GM18870 (cell line): ENCODE results near the gene GRAP.
"Not testable (repeated sequence)": the region's sequence is repeated elsewhere in the genome, so short reads cannot be mapped to it uniquely, and the experiment has no call there.

Experiments used
- ATAC-seq: cut with Tn5 transposase; IDR thresholded peaks from one replicate; pipeline ENCODE4 v1.9.1; 2021; ENCODE audit warnings: moderate library complexity; ENCODE audit not compliant: unreplicated experiment

The GRAP gene

DNA sequence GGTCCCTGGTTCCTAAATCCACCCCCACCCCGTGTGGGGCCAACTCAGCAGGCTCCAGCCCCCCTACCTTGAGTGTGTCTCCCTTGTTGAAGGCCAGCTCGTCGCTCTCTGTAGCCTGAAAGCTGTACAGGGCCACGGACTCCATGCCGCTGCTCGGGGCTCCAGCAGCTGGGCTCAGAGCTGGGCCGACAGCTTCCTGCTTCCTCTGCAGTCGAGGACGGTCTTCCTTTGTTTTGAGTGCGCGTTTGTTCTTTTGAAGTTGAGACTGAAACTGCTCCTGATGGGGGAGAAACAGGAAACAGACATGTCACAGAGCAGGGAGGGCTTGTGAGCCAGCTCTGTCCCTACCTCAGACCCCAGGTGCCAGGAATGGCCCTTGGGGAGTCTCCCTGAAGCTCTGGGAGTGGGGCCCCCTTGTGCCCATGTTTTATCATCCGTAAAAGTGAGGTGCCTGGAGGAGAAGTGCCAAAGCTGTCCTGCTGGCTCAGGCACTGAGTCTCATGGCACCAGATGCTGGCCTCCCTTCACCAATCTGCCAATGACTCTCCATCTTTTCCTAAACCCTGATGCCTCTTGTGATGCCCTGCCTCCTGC, at the start of gene GRAP:
TSS of gene GRAP (minus strand) at position 176 of the 594 bp plus-strand sequence. CDS start at position 145, 31 bp downstream.
- not testable (repeated sequence) for ATAC-seq

DNA sequence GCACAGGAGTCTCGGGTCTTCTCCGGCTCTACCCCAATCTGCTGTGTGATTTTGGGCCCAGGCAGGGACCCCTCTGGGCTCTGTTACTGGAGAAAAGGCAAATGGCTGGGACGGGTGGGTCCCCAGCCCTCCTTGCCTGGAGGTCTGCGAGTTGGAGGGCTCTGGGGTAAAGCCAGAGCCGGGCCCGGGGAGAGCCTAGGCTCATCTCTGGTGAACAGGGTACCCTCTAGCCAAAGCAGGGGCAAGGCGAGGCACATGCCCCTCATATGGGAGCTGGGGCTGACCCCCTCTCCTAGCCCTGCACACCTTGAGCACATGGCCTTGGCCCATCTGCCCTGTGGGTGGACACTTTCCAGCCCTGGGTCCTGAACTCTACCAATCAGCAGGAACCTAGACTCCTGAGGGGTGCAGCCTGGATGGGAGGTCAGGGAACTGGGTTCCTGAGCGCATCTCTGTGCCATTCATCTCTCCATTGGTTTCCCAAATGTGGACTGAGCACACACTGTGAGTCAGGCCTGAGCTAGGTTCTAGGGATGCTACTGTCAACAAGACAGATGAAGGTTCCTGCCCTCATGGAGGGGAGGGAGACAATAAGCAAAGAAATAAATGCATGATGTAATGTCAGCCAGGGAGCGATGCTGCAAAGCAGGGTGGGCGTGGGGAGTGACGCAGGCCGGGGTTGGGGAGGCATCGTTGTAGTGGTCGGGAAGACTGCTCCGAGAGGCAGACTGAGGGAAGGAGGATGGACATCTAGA, 47.1 kb upstream of the GRAP start:
- not testable (repeated sequence) for ATAC-seq

DNA sequence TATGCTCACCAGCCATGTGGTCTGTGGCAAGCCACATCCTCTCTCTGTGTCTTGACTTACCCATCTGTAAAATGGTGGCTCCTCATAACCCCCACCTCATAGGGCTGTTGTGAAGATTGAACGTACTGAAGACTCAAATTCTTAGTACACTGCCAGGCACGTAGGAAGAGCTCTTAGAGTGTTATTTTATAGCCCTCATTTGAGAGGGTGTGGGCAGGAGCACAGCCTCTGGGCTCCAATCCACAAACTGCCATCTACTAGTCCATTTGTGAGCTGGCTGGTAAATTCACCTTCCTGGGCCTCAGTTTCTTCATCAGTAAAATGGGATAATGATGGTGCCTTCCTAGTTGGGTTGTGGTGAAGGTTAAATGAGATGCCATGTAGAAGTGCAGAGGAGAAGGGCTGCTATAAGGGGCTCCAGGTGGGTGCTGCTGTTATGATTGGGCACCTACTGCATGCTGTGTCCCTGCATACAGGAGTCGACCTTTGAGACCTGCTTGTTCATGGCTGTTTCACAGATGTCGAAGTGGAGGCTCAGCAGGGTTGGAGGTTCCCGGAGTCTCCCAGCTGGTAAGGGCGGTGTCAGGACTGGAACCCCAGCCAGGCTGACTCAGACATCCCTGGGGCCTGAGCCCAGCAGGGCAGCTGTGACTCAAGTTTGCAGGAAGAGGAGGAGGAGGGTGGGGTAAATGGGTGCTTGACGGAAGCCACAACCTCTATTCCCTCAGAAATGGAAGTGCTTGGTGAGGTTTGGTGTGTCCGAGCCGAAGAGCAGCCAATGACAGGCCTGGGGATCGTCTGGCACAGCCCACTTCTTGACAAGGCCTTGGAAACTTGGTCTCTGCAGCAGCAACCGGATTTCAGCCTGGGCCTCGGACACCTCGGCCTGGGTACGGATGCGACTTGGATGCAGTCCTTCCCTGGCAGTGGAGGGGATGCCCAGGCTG, 46.3 kb upstream of the GRAP start:
- ATAC-seq, result not testable (repeated sequence)

DNA sequence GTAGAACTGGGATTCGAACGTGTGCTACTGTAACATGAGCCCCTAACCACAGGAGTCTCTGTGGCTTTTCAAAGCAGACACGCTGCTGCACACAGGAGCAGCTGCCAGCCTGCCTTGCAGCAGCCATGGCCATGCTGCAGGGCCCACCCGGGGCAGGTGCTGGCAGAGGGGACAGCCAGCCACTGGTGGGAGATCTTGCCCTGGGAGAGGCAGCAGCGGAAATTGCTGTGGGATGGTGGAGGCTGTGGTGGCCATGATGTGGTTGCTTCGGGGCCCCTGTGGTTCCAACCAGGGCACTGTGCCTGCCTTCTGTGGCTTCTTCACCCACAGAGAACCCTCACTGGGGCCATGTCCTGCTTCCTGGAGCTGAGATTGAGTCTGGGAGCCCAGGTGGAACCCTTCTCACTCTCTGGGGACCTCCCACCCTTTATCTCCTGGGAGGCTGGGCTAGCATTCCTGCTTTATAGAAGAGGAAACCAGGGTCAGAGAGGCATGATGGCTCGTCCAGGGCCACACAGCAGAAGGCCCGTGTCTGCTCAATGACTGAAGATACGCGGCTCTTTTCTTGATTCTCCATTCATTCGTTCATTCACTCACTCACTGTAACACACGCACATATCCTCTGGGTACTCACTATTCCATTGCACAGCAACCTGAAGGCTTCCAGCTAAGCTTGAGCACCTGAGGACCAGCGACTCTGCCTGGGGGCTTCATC, 43.5 kb upstream of the GRAP start:
- not testable (repeated sequence) for ATAC-seq

DNA sequence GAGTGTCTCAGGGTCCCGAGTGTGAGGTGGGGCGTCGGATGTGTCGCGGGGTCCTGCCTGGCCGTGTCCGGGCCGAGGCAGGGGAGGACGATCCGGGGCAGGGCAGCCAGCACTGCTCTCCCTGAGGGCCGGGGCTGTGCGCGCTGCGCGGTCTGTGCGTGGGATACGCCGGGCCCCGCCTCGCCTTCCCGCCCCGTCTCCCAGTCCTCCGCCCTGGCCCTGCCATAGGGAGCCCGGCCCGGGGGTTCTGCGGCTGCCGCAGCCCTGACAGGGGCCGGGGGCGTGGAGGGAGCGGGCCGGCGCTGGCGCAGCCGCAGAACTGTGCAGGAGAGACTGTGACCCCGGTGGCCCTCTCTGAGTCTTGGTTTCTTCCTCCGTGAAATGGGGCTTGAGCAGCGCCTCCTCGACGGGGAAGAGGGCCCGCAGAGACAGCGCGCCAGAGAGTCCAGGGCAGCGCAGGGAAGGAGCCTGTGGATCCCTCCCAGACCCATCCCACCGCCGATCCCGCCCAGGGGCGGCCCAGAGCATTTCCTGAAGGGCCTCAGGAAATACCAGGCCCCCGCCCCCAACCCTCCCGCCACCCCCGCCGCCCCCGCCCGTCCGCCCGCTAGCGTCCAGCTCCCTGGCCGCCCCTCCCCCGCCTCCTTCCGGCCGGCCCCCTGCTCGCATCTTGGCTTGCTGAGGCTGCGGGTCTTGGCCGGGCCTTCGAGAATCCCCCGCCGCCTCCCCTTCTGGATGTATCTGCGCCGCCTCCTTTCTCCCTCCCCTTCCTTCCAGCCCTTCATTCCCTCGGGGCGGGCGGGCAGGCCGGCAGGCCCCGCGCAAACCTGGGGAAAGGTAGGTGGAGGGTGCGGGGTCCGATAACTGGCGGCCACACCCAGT, 42.3 kb upstream of the GRAP start:
- not testable (repeated sequence) for ATAC-seq

DNA sequence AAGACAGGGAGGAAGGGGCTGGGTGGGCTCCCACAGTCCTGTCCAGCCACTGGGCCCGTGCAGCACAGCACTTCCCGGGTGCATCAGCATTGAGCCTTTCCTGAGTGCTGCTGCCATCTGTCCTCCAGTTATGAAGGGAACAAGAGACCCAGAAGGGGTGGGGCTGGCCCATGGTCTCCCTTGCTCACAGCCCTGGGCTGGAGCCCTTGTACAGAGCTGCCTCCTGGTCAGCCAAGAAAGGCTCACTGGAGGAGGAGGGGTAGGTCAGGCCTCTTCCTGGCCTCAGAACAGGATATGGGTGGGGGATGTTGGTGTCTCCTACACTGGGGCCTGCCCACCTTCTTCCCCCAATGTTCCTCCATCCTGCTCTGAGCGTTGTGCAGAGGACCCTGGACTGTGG, 30.6 kb upstream of the GRAP start:
- ATAC-seq, result not testable (repeated sequence)

DNA sequence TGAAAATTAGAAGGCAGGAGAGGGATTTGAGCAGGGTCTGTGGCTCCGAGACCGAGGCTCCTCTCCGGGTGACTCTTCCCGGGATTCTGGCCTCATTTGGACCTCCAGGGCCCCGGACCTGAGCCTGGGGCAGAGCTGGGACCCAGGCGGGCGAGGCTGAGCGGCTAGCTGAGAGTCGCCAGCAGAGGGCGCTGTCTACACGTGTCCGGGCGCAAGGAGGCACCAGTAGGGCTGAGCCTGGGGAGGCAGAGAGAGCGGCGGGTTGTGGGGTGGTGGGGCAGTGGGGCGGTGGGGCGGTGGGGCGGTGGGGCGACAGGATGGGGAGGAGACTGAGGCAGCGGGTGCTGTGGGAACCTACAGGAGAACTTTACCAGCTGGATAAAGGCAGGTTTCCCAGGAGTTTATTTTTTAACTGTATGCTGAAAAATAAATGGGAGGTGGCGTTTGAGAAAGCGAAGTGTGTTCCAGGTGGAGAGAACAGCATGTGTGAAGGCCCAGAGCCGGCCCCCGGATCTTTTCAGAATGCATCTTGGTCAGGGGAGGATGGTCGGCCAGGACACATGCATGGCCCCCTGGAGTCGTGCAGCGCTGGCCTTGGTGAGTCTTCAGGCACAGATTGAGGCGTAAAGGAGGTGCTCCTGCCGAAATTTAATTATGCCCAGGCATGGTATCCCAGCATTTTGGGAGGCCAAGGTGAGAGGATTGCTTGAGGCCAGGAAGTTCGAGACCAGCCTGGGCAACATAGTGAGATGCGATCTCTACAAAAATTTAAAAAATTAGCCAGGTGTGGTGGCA, 29.8 kb upstream of the GRAP start:
- not testable (repeated sequence) for ATAC-seq

DNA sequence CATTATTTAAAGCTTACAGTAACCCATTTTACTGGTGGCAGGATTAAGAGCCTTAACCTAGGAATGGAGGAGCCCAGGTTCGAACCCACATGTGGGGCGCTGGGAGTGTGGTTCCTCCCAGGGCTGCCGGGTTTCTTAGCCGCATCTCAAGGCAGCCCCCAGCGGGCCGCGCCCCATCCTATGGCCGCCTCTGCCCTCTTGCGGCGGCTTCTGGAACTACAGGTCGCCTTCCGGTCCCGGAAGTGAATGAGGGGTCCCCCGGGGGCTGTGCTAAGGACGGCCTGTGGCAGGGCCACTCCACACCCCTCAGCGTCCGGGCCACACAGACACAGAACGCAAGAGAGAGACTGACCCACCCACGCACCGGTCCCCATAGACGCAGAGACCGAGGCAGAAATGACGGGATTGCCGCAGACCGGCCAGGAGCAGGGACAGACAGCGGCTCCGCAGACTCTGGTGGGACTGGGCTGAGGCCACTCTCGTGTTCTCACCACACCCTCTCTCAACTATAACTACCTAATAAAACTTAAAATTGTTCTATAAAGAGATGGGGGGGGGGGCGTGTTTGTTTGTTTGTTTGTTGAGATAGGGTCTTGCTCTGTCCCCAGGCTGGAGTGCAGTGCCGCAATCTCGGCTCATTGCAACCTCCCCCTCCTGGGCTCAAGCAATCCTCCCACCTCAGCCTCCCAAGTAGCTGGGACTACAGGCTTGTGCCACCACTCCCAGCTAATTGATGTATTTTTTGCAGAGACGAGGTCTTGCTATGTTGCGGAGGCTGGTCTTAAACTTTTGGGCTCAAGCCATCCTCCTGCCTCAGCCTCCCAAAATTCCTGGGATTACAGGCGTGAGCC, 23.8 kb upstream of the GRAP start:
- ATAC-seq, result peak; percentile 58

DNA sequence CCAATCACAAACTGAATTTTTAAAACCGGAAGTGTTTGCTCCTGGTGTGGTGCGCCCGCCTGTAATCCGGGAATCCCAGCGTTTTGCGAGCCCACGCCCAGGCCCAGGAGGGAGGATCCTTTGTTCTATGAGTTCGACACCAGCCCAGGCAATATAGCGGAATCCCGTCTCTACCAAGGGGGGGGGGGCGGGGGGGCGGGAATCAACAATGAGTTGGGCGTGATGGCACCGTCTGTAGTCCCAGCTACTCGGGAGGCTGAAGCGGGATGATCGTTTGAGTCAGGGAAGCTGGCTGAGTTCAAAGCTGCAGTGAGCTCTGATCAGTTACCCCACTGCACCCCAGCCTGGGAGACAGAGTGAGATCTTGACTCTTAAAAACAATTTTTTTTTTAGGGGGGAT, 17.6 kb upstream of the GRAP start:
- not testable (repeated sequence) for ATAC-seq

DNA sequence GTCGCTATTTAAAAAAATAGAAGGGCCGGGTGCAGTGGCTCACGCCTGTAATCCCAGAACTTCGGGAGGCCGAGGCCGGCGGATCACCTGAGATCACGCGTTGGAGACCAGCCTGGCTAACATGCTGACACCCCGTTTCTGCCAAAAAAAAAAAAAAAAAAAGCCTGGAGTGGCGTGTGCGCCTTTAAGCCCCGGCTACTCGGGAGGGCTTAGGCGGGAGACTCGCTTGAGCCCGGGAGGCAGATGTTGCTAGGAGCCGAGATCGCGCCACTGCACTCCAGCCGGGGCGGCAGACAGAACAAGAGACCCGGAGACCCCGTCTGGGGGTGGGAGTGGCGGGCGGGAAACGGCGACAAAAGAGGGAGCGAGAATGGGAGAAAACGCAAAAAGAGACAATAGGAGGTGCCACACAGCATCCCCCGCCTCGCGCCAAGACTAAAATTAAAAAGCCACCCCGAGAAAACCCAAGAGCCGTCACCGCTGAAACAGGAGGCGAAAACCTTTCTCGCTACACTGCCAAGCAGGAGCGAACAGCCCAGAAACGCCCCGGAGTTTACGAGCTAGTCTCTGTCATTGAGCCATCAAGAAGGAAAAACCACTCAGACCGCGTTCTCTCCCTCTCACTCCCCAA, 16.7 kb upstream of the GRAP start:
- ATAC-seq, result peak; percentile 59

DNA sequence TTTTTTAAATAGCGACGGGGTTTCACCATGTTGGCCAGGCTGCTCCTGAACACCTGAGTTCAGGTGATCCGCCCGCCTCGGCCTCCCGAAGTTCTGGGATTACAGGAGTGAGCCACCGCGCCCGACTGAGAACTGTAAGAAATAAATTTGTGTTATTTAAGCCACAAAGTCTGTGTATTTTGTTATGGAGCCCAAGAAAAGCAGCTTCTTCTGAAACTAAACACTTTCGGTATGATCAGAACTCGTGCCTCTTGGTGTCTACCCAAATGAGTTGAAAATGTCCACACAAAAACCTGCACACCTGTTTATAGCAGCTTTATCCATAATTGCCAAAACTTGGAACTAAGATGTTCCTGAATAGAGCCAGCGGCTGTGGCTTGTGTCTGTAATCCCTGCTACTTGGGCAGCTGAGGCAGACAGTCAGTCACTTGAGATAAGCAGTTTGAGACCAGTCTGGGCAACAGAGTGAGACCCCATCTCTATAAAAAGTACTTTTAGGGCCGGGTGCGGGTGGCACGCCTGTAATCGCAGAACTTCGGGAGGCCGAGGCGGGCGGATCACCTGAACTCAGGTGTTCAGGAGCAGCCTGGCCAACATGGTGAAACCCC, 16.1 kb upstream of the GRAP start:
- ATAC-seq, result peak; percentile 39

DNA sequence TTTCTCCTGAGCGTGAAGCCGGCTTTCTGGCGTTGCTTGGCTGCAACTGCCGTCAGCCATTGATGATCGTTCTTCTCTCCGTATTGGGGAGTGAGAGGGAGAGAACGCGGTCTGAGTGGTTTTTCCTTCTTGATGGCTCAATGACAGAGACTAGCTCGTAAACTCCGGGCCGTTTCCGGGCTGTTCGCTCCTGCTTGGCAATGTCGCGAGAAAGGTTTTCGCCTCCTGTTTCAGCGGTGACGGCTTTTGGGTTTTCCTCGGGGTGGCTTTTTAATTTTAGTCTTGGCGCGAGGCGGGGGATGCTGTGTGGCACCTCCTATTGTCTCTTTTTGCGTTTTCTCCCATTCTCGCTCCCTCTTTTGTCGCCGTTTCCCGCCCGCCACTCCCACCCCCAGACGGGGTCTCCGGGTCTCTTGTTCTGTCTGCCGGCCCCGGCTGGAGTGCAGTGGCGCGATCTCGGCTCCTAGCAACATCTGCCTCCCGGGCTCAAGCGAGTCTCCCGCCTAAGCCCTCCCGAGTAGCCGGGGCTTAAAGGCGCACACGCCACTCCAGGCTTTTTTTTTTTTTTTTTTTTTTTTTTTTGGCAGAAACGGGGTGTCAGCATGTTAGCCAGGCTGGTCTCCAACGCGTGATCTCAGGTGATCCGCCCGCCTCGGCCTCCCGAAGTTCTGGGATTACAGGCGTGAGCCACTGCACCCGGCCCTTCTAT, 15.4 kb upstream of the GRAP start:
- ATAC-seq, result peak; percentile 78

DNA sequence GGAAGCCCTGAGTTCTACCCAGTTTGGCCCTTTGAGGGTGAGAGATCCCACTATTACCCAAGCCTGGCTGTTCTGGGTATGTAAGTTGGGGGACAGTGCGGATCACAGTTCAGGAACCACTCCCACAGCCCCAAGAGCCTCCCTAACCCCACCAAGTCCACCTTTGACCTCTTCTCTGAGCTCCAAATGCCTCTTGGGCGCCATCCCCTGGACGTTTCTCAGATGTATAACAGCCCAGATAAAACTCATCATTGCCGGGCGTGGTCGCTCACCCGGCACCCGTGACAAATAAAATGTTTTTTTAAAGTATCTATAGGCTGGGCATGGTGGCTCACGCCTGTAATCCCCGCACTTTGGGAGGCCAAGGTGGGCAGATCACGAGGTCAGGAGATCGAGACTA, 8.7 kb upstream of the GRAP start:
- ATAC-seq, result not testable (repeated sequence)

DNA sequence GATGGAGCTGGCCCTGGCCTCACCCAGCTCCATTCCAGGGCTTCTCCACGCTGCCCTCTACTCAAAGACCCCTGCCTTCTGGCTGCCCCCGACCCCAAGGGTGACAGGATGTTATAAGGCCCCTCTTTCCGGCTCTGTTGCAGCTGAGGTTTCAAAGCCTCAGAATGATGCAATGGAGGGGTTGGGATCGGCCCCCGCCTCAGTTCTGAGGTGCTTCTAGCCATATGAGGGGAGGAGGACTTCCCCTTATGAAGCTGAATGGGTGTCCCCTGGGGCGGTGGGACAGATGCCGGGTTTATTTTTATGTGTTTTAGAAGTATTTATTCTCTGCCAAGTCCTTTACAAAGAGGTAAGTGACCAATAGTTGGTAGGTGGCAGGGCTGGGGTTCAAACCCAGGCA, 2.1 kb upstream of the GRAP start:
- ATAC-seq, result not testable (repeated sequence)

DNA sequence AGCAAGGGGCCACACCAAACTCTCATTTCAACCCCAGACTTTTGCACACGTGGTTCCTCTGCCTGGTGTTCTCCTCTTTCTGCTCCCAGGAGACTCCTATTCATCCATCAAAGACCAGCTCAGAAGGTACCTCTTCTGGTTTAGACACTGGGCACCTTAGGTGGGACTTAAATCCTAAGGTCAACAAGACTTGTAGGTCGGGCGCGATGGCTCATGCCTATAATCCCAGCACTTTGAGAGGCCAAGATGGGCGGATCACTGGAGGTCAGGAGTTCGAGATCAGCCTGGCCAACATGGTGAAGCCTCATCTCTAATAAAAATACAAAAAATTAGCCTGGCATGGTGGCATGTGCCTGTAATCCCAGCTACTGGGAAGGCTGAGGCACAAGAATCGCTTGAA, 753 bp upstream of the GRAP start:
- ATAC-seq, result not testable (repeated sequence)

DNA sequence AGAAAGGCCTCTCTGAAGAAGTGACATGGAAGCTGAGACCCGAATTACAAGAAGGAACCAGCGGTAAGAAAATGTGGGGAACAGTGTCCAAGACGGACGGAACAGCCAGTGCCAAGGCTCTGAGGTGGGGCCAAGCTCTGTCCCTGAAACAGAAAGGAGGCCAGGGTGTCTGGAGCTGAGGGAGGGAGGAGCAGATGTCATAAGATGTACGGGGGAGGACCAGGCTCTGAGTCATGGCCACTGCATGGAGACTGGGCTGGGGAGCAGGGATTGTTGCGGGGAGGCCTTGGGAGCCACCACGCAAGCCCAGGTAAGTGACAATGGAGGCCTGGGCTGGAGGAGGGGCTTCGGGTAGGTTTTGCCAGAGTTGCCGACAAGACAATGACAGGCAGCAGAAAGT, 2.1 kb downstream of the GRAP start:
- not testable (repeated sequence) for ATAC-seq

DNA sequence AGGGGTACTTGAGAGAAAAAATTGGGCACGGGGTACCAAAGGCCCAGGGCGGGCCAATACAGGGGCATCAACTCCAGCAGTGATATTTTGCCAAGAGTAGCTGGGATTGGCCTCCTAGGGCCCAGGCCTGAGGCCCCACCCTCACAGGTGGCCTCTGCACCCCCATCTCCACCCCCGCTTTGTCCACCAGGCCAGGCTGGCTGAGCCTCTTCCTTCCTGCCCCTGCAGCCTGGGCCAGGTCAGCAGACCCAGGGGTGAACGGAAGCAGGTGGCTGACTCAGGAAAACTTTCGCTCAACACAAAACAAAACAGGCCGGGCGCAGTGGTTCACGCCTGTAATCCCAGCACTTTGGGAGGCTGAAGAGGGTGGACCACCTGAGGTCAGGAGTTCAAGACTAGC, 3.7 kb downstream of the GRAP start:
- ATAC-seq, result not testable (repeated sequence)
